ENCODE data around the gene KRTAP10-7.

Gene KRTAP10-7

GRCh38 chr21:44564886-44565598 lies 35.4 kb upstream of the KRTAP10-7 start:
- no peak overlapping the region for H3K4me3 ChIP-seq (ENCODE audit: low read depth, low read length)
- no peaks in the 10 kb centered on the region for H3K36me3 ChIP-seq (replicated peaks)
- TF ChIP-seq CTCF (IDR thresholded peaks at IDR 0.05; ENCODE audit: low read depth, low read length, missing control alignments) = no peak
- DNase-seq = no peak
- no peaks in the 10 kb centered on the region for H3K27me3 ChIP-seq (replicated peaks)
- no peak overlapping the region for H3K27ac ChIP-seq
- in situ Hi-C loops (cut with HindIII; ENCODE audit: low pct_ligation_motif_present, low sequenced_read_pairs) = no loop called here

- Histone ChIP-seq H3K36me3 (replicated peaks) (no peaks in the 10 kb centered on the region), H3K4me3 (ENCODE audit: low read depth, low read length) (no peak overlapping the region), H3K27me3 (replicated peaks) (no peaks in the 10 kb centered on the region), H3K27ac (no peak overlapping the region)
- DNase-seq = no peak
- in situ Hi-C loops (cut with HindIII; ENCODE audit: low pct_ligation_motif_present, low sequenced_read_pairs) = no loop called here
- no peak for TF ChIP-seq CTCF (IDR thresholded peaks at IDR 0.05; ENCODE audit: low read depth, low read length, missing control alignments)
Observed at GRCh38 chr21:44566403-44566802, 34.0 kb upstream of the KRTAP10-7 start.

GRCh38 chr21:44567481-44568171 lies 32.8 kb upstream of the KRTAP10-7 start:
- Histone ChIP-seq H3K27me3 (replicated peaks) (no peaks in the 10 kb centered on the region), H3K36me3 (replicated peaks) (no peaks in the 10 kb centered on the region), H3K4me3 (ENCODE audit: low read depth, low read length) (no peak overlapping the region), H3K27ac (no peak overlapping the region)
- TF ChIP-seq CTCF (IDR thresholded peaks at IDR 0.05; ENCODE audit: low read depth, low read length, missing control alignments) = no peak
- no peak for DNase-seq
- in situ Hi-C loops (cut with HindIII; ENCODE audit: low pct_ligation_motif_present, low sequenced_read_pairs) = no loop called here

GRCh38 chr21:44568261-44568660 lies 32.1 kb upstream of the KRTAP10-7 start:
- Histone ChIP-seq H3K4me3 (ENCODE audit: low read depth, low read length) (no peak overlapping the region), H3K27ac (no peak overlapping the region), H3K27me3 (replicated peaks) (no peaks in the 10 kb centered on the region), H3K36me3 (replicated peaks) (no peaks in the 10 kb centered on the region)
- TF ChIP-seq CTCF (IDR thresholded peaks at IDR 0.05; ENCODE audit: low read depth, low read length, missing control alignments) = no peak
- no peak for DNase-seq
- in situ Hi-C loops (cut with HindIII; ENCODE audit: low pct_ligation_motif_present, low sequenced_read_pairs) = no loop called here

- Histone ChIP-seq H3K27ac (no peak overlapping the region), H3K4me3 (ENCODE audit: low read depth, low read length) (no peak overlapping the region), H3K27me3 (replicated peaks) (no peaks in the 10 kb centered on the region), H3K36me3 (replicated peaks) (no peaks in the 10 kb centered on the region)
- DNase-seq = no peak
- in situ Hi-C loops (cut with HindIII; ENCODE audit: low pct_ligation_motif_present, low sequenced_read_pairs) = no loop called here
- no peak for TF ChIP-seq CTCF (IDR thresholded peaks at IDR 0.05; ENCODE audit: low read depth, low read length, missing control alignments)
Observed at GRCh38 chr21:44568667-44569556, 31.5 kb upstream of the KRTAP10-7 start.
